HepG2 (cell line): ENCODE data around the gene PIEZO1. TPM values are rescaled to one million over a fixed set of nuclear protein-coding genes. Genes with fewer than 3 reads are reported as not detected.

Source experiments
- AFF4 ChIP-seq: sonication (generic); formaldehyde crosslinking; IDR thresholded peaks from 2 replicates; pipeline ENCODE4 v1.4.0; 2020; ENCODE audit warnings: missing genetic modification reagents
- GATAD2A ChIP-seq: IDR thresholded peaks from 2 replicates; pipeline ENCODE4 v1.6.1; 2016
- HNF4G ChIP-seq, 2 experiments: sonication (generic) in 1 of 2; formaldehyde crosslinking in 1 of 2; IDR thresholded peaks; 2 replicates each; pipeline versions ENCODE4 v1.4.0 to v1.6.1; 2011 to 2020; ENCODE audit warnings: borderline replicate concordance in 2 of 2, low read depth in 2 of 2, mild to moderate bottlenecking in 2 of 2, low read length in 1 of 2, missing genetic modification reagents in 1 of 2, moderate library complexity in 1 of 2
- MED13 ChIP-seq: sonication (generic); formaldehyde crosslinking; IDR thresholded peaks from 2 replicates; pipeline ENCODE4 v1.5.0; 2020; ENCODE audit warnings: missing genetic modification reagents
- PCBP1 ChIP-seq: fragments of 200-400 bp; formaldehyde crosslinking; IDR thresholded peaks from 2 replicates; pipeline ENCODE4 v1.6.1; 2017; ENCODE audit warnings: mild to moderate bottlenecking, low read depth, low read length, borderline replicate concordance
- PHF20 ChIP-seq: sonication (generic); formaldehyde crosslinking; IDR thresholded peaks from 2 replicates; pipeline ENCODE4 v1.5.0; 2020; ENCODE audit warnings: mild to moderate bottlenecking, missing genetic modification reagents
- PLRG1 ChIP-seq: fragments of 450-650 bp; conservative IDR thresholded peaks from 2 replicates; pipeline ENCODE4 v1.6.1; 2016
- RELA ChIP-seq: sonication (generic); formaldehyde crosslinking; IDR thresholded peaks from 2 replicates; pipeline ENCODE4 v1.4.0; 2020; ENCODE audit warnings: missing genetic modification reagents
- SIN3B ChIP-seq: fragments of 150-350 bp; IDR thresholded peaks from 2 replicates; pipeline ENCODE4 v1.6.1; 2014; ENCODE audit warnings: low read length
- TBX3 ChIP-seq: fragments of 450-650 bp; IDR thresholded peaks from 2 replicates; pipeline ENCODE4 v1.6.1; 2017; ENCODE audit warnings: antibody characterized with exemption, mild to moderate bottlenecking, inconsistent platforms, borderline replicate concordance
- THAP7 ChIP-seq: sonication (generic); formaldehyde crosslinking; IDR thresholded peaks from 2 replicates; pipeline ENCODE4 v1.8.1; 2023; ENCODE audit warnings: mild to moderate bottlenecking, missing genetic modification reagents
- THYN1 ChIP-seq: sonication (generic); formaldehyde crosslinking; IDR thresholded peaks from 2 replicates; pipeline ENCODE4 v1.8.1; 2023; ENCODE audit warnings: low read depth, mild to moderate bottlenecking, moderate library complexity, missing genetic modification reagents, borderline replicate concordance
- ZFY ChIP-seq: sonication (generic); formaldehyde crosslinking; IDR thresholded peaks from 2 replicates; pipeline ENCODE4 v1.4.0; 2020; ENCODE audit warnings: missing genetic modification reagents
- ZNF225 ChIP-seq: sonication (generic); formaldehyde crosslinking; IDR thresholded peaks from 2 replicates; pipeline ENCODE4 v1.4.0; 2020; ENCODE audit warnings: mild to moderate bottlenecking, missing genetic modification reagents
- ZNF234 ChIP-seq: sonication (generic); formaldehyde crosslinking; conservative IDR thresholded peaks from 2 replicates; pipeline ENCODE4 v1.5.1; 2020; ENCODE audit warnings: mild to moderate bottlenecking, missing genetic modification reagents
- ZNF3 ChIP-seq: IDR thresholded peaks from 2 replicates; pipeline ENCODE4 v1.7.0; 2017; ENCODE audit warnings: inconsistent platforms
- ZNF383 ChIP-seq: sonication (generic); formaldehyde crosslinking; IDR thresholded peaks from 2 replicates; pipeline ENCODE4 v1.4.0; 2020; ENCODE audit warnings: missing genetic modification reagents, mild to moderate bottlenecking, borderline replicate concordance
- ZNF646 ChIP-seq: sonication (generic); formaldehyde crosslinking; IDR thresholded peaks from 2 replicates; pipeline ENCODE4 v1.9.0; 2021; ENCODE audit warnings: mild to moderate bottlenecking, missing genetic modification reagents
- ZNF773 ChIP-seq: sonication (generic); formaldehyde crosslinking; IDR thresholded peaks from 2 replicates; pipeline ENCODE4 v1.4.0; 2020; ENCODE audit warnings: missing genetic modification reagents, borderline replicate concordance
- ZNF776 ChIP-seq: sonication (generic); formaldehyde crosslinking; IDR thresholded peaks from 2 replicates; pipeline ENCODE4 v1.4.0; 2020; ENCODE audit warnings: mild to moderate bottlenecking, missing genetic modification reagents
- polyA plus RNA-seq, 8 experiments: library from polyadenylated mRNA; depleted of rRNA in 3 of 8; stranded (reverse) in 7 of 8; unstranded in 1 of 8; fragments of >200 nt; fragmentation: Illumina TruSeq in 4 of 8; extraction: Trizol in 4 of 8; gene quantifications; 2 replicates each; pipeline versions ENCODE4 v1.2.1 to v1.2.3, GENCODE V29; 2011 to 2016; ENCODE audit warnings: low read depth in 4 of 8, missing spikeins in 1 of 8, mixed read lengths in 1 of 8; ENCODE audit not compliant: insufficient read depth in 1 of 8
- total RNA-seq, 5 experiments: library from RNA; depleted of rRNA; stranded (reverse); fragments of >200 nt; fragmentation: Illumina TruSeq; extraction: Trizol; gene quantifications; 2 replicates each; pipeline ENCODE4 v1.2.3, GENCODE V29; 2016; ENCODE audit warnings: low read depth in 1 of 5

The PIEZO1 gene
- total and polyA plus RNA-seq, 2 of the 13 experiments (the other 11 are each of a cell fraction or from before 2014, with no cell fraction given): 67.9 to 85.0 TPM

GRCh38 chr16:88678224-88678979 lies 106.6 kb downstream of the PIEZO1 start (continued):
- no peak for TF ChIP-seq PLRG1
- no peak for TF ChIP-seq ZNF383 (CRISPR knock-in tag)
- no peak for TF ChIP-seq ZNF225 (CRISPR knock-in tag)
- no peak for TF ChIP-seq THYN1 (CRISPR knock-in tag)
- no peak for TF ChIP-seq SIN3B
- TF ChIP-seq HNF4G (IDR thresholded peaks at IDR 0.05; ENCODE audit: borderline replicate concordance, low read depth, low read length): no peak
- TF ChIP-seq HNF4G (CRISPR knock-in tag; IDR thresholded peaks at IDR 0.05; ENCODE audit: borderline replicate concordance, low read depth): no peak
- TF ChIP-seq ZNF646 (CRISPR knock-in tag): no peak
- no peak for TF ChIP-seq PHF20
- no peak for TF ChIP-seq TBX3
- no peak for TF ChIP-seq RELA (CRISPR knock-in tag)
- no peak for TF ChIP-seq THAP7 (CRISPR knock-in tag)
- TF ChIP-seq ZFY (CRISPR knock-in tag): no peak
- TF ChIP-seq AFF4: no peak
- TF ChIP-seq ZNF234 (CRISPR knock-in tag): 0 out of 2 replicates have a peak, but pooled peaks have one; percentile 39
- peak; percentile 21; the same call in 1 of the 2 replicates for TF ChIP-seq ZNF776 (CRISPR knock-in tag)
- TF ChIP-seq MED13 (CRISPR knock-in tag): no peak
- no peak for TF ChIP-seq ZNF773
- no peak for TF ChIP-seq PCBP1
- TF ChIP-seq ZNF3 (CRISPR knock-in tag): no peak
- TF ChIP-seq GATAD2A (CRISPR knock-in tag): no peak
